Common myeloid progenitor, CD34-positive (primary cell): ENCODE results near the gene AFMID.

Source experiments
- CTCF ChIA-PET: fragments of 350-600 bp; sonication (Branson Sonifier 250); formaldehyde crosslinking; loops from one replicate; lab custom pipeline; 2021; ENCODE audit warnings: antibody characterized with exemption; lab: Charles Lee
- POLR2A ChIA-PET: fragments of 350-600 bp; sonication (Branson Sonifier 250); formaldehyde crosslinking; loops from one replicate; lab custom pipeline; 2021; ENCODE audit warnings: antibody characterized with exemption; lab: Charles Lee
- DNase-seq, 3 donors: peaks; one replicate each; pipeline versions ENCODE4 v3.0.0 to v3.0.0-alpha.2; 2013
- H3K27ac ChIP-seq, 2 experiments: 1 replicate in 1 of 2; 2 replicates in 1 of 2; pipeline ENCODE4 v1.7.0; 2013; ENCODE audit warnings: inconsistent platforms in 2 of 2, low read length in 2 of 2, mild to moderate bottlenecking in 2 of 2, low read depth in 1 of 2, moderate library complexity in 1 of 2; ENCODE audit not compliant: severe bottlenecking in 2 of 2, insufficient read depth in 1 of 2, poor library complexity in 1 of 2
- H3K27me3 ChIP-seq, 5 experiments: replicated peaks in 2 of 5; 1 replicate in 3 of 5; 2 replicates in 2 of 5; pipeline versions ENCODE4 v1.6.1 to v1.7.0; 2013; ENCODE audit warnings: low read length in 4 of 5, mild to moderate bottlenecking in 2 of 5, moderate library complexity in 2 of 5, inconsistent platforms in 1 of 5; ENCODE audit not compliant: insufficient read depth in 5 of 5, control insufficient read depth in 4 of 5
- H3K36me3 ChIP-seq, 4 experiments: 1 replicate in 2 of 4; 2 replicates in 2 of 4; pipeline versions ENCODE4 v1.6.1 to v1.7.0; 2013; ENCODE audit warnings: low read length in 3 of 4, control low read depth in 1 of 4, mild to moderate bottlenecking in 1 of 4; ENCODE audit not compliant: control insufficient read depth in 4 of 4, insufficient read depth in 4 of 4
- H3K4me1 ChIP-seq, 4 experiments: 1 replicate in 3 of 4; 2 replicates in 1 of 4; pipeline versions ENCODE4 v1.6.1 to v1.7.1; 2013; ENCODE audit warnings: low read length in 3 of 4, mild to moderate bottlenecking in 3 of 4, control low read depth in 1 of 4, inconsistent platforms in 1 of 4, moderate library complexity in 1 of 4; ENCODE audit not compliant: control insufficient read depth in 4 of 4, insufficient read depth in 4 of 4; ENCODE audit errors: control extremely low read depth in 1 of 4
- H3K4me3 ChIP-seq, 7 experiments: 1 replicate in 4 of 7; 2 replicates in 3 of 7; pipeline versions ENCODE4 v1.5.1 to v1.7.0; 2013; ENCODE audit warnings: mild to moderate bottlenecking in 7 of 7, low read length in 6 of 7, moderate library complexity in 6 of 7, inconsistent platforms in 2 of 7, low read depth in 2 of 7, control low read depth in 1 of 7; ENCODE audit not compliant: insufficient read depth in 4 of 7, control insufficient read depth in 1 of 7; ENCODE audit errors: extremely low read depth in 1 of 7
- H3K9me3 ChIP-seq, 5 experiments: 1 replicate in 4 of 5; 2 replicates in 1 of 5; pipeline versions ENCODE4 v1.6.1 to v1.7.1; 2013; ENCODE audit warnings: low read length in 4 of 5, mild to moderate bottlenecking in 2 of 5, inconsistent platforms in 1 of 5, low read depth in 1 of 5, moderate library complexity in 1 of 5; ENCODE audit not compliant: control insufficient read depth in 4 of 5, insufficient read depth in 2 of 5; ENCODE audit errors: control extremely low read depth in 1 of 5
- whole genome bisulfite sequencing: methylation state at CpG from one replicate; pipeline ENCODE4 v1.1.5; 2013; ENCODE audit not compliant: insufficient coverage; 5-methylcytosine and 5-hydroxymethylcytosine counted together

AFMID gene

GRCh38 chr17:78174346-78174869 is 12.8 kb upstream of the AFMID start:
- no peak overlapping the region for H3K4me3 ChIP-seq
- WGBS = 99% methylated on average over 11 of the region's 15 CpGs
- H3K27ac ChIP-seq = no peak overlapping the region
- CTCF ChIA-PET = interaction anchor here (1.1 to 8.8 kb wide), 4 partner anchors 9 to 61 kb away, joined by 4 to 76 read pairs (median 23); no protein-coding TSS in a partner anchor
- H3K36me3 ChIP-seq = peaks cover 0 to 56% (median 28%) of the 10 kb centered on the region in 4 experiments
- POLR2A ChIA-PET = no interaction called here
- DNase-seq = no peak
- H3K27me3 ChIP-seq = no peaks in the 10 kb centered on the region
- H3K9me3 ChIP-seq = no peaks in the 10 kb centered on the region
- H3K4me1 ChIP-seq = peaks cover 0 to 36% (median 28%) of the 10 kb centered on the region in 4 experiments

DNA sequence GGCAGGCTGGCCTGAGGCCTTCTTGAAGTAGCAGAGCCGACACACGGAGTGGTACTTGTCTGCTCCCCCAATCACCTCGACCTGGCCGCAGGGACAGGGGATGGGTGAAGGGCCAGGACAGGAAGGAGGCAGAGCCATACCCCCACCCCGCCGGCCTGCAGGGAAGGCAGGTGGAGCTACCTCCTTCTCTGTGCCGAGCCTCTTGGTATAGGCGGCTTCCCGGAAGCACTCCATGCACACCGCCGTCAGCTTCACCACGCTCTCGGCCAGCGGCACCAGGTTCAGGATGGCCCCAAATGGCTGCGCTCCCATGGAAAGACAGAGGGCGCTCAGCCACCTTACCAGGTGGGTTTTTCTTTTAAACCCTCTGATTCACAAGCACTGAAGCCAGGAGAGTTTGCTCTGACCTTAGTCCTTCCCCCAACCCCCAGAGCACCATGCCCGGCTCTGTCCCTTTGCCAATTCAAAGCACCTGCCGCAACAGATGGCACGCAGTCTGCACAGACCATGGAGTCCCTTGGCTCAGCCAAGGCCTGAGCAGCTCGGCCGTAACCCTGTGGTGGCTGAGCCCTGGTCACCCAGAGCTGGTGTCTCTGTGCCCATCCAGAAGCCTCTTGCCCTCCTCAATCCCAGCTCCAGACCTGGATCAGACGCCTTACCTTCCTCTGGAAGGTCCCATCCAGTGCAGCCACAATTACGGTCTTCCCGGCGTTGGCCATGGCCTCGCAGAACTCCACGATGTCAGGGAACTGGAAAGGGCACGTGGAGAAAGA is 12.1 kb upstream of the AFMID start:
- POLR2A ChIA-PET = no interaction called here
- Histone ChIP-seq H3K4me1 (peaks cover 0 to 31% (median 22%) of the 10 kb centered on the region in 4 experiments), H3K9me3 (no peaks in the 10 kb centered on the region), H3K27me3 (no peaks in the 10 kb centered on the region), H3K4me3 (no peak overlapping the region), H3K27ac (no peak overlapping the region), H3K36me3 (peaks cover 0 to 62% (median 28%) of the 10 kb centered on the region in 4 experiments)
- DNase-seq = no peak
- 94% methylated on average over 28 of the region's 28 CpGs for WGBS
- CTCF ChIA-PET = interaction anchor here (0.9 to 8.8 kb wide), 8 partner anchors 8 to 64 kb away, joined by 3 to 76 read pairs (median 7); partner anchors contain the start of gene TMC8

GRCh38 chr17:78175643-78175981 is 11.6 kb upstream of the AFMID start:
- WGBS = 98% methylated on average over 14 of the region's 14 CpGs
- H3K27ac ChIP-seq = no peak overlapping the region

DNA sequence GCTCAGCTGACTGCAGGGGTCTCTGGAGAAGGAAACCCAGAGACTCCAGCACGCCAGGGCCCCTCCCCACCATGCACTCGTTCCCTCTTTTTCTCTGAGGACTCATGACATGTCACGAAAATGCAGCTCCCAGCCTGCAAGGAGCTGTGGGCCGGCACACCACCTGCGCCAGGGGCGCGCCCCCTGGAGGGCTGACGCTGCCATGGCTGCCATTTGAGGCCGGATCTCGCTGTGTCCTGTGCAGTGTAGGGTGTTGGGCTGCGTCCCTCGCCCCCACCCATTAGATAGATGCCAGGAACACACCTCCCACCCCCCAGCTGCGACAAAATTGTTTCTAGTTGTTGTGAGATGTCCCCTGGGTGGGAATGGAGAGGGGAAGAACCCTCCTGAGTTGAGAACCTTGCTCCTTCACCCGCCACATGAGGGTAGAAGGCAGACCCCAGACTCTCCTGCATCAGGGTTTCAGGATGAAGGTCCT is 10.6 kb upstream of the AFMID start:
- Histone ChIP-seq H3K4me3 (no peak overlapping the region), H3K36me3 (peaks cover 0 to 70% (median 22%) of the 10 kb centered on the region in 4 experiments), H3K27me3 (no peaks in the 10 kb centered on the region), H3K27ac (no peak overlapping the region), H3K4me1 (peaks cover 0 to 27% (median 22%) of the 10 kb centered on the region in 4 experiments), H3K9me3 (no peaks in the 10 kb centered on the region)
- CTCF ChIA-PET = interaction anchor here (0.6 to 8.8 kb wide), 18 partner anchors 10 to 160 kb away, joined by 3 to 76 read pairs (median 5); partner anchors contain the start of genes AFMID, TK1 and TMC8
- POLR2A ChIA-PET = interaction anchor here (0.9 to 1.0 kb wide), 2 partner anchors 37 to 63 kb away, joined by 3 read pairs; no protein-coding TSS in a partner anchor
- DNase-seq = peak; percentile 65 to 79 (median 78)
- 1% methylated on average over 9 of the region's 14 CpGs for WGBS

More at GRCh38 chr17:78175643-78175981, 11.6 kb upstream of the AFMID start:
- ChIA-PET POLR2A (no interaction called here), CTCF (interaction anchor here (0.9 to 8.8 kb wide), 12 partner anchors 12 to 65 kb away, joined by 3 to 76 read pairs (median 6); partner anchors contain the start of gene TMC8)
- no peak overlapping the region for H3K4me3 ChIP-seq
- no peak for DNase-seq
- H3K36me3 ChIP-seq = peaks cover 0 to 67% (median 28%) of the 10 kb centered on the region in 4 experiments
- peaks cover 0 to 31% (median 24%) of the 10 kb centered on the region in 4 experiments for H3K4me1 ChIP-seq
- H3K27me3 ChIP-seq = no peaks in the 10 kb centered on the region
- no peaks in the 10 kb centered on the region for H3K9me3 ChIP-seq

- H3K27me3 ChIP-seq = no peaks in the 10 kb centered on the region
- no peak for DNase-seq
- no peak overlapping the region for H3K4me3 ChIP-seq
- H3K9me3 ChIP-seq = no peaks in the 10 kb centered on the region
- no peak overlapping the region for H3K27ac ChIP-seq
- H3K4me1 ChIP-seq = peaks cover 0 to 12% (median 8%) of the 10 kb centered on the region in 4 experiments
- peaks cover 0 to 73% (median 12%) of the 10 kb centered on the region in 4 experiments for H3K36me3 ChIP-seq
- 95% methylated on average over 15 of the region's 17 CpGs for WGBS
- POLR2A ChIA-PET = no interaction called here
- CTCF ChIA-PET = interaction anchor here (0.7 to 1.3 kb wide), 3 partner anchors 10 to 68 kb away, joined by 3 to 4 read pairs (median 3); no protein-coding TSS in a partner anchor
Observed at GRCh38 chr17:78179372-78179771, 7.8 kb upstream of the AFMID start.

DNA sequence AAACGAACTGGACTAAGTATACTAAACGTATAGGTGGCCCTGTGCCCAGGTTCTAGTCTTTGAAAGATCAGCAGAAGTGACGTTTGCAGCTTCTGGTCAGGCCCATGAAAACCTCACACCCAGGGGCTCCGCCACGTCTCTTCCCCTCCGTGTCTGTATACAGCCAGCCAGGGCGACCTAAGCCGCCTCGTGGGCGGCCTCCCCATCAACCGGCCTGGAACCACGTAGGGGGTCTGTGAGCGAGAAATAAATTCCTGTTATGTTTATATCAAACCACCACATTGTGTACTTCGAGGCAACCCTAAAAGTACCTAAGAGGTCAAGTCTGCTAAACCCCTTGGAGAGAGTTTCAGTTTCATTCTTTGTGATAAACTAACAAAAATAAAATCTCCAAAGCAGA is 7.1 kb upstream of the AFMID start:
- Histone ChIP-seq H3K4me1 (peaks cover 0 to 13% (median 11%) of the 10 kb centered on the region in 4 experiments), H3K27me3 (no peaks in the 10 kb centered on the region), H3K4me3 (peak overlapping the region in 2 of 7 experiments; percentile 36 to 42), H3K36me3 (peaks cover 0 to 73% (median 8%) of the 10 kb centered on the region in 4 experiments), H3K27ac (peak overlapping the region in 1 of 2 experiments; percentile 29), H3K9me3 (no peaks in the 10 kb centered on the region)
- 73% methylated on average over 6 of the region's 14 CpGs for WGBS
- ChIA-PET CTCF (interaction anchor here (1.1 to 1.4 kb wide), 3 partner anchors 11 to 69 kb away, joined by 3 to 4 read pairs (median 3); no protein-coding TSS in a partner anchor), POLR2A (no interaction called here)
- no peak for DNase-seq
